Left lung (tissue), 10 donors: ENCODE measurements around the gene TNFRSF1A. TPM values are rescaled to one million over a fixed set of nuclear protein-coding genes. Genes with fewer than 3 reads are reported as not detected.

Source experiments
- ATAC-seq: fragments of 200-7000 bp; cut with Tn5 transposase; one replicate; pipeline ENCODE4 v1.9.1; 2020; ENCODE audit warnings: moderate library complexity
- DNase-seq, 4 donors: peaks; one replicate each; pipeline ENCODE4 v3.0.0-alpha.2; 2013 to 2020
- H3K27ac ChIP-seq, 2 donors: fragments of 200-600 bp; sonication (generic) in 1 of 2; one replicate each; pipeline versions ENCODE4 v1.5.0 to v1.8.0; 2020 to 2021
- H3K27me3 ChIP-seq, 2 donors: fragments of 200-600 bp; sonication (generic) in 1 of 2; one replicate each; pipeline versions ENCODE4 v1.5.0 to v1.8.0; 2020 to 2021
- H3K36me3 ChIP-seq, 2 donors: fragments of 200-600 bp; sonication (generic) in 1 of 2; one replicate each; pipeline versions ENCODE4 v1.5.0 to v1.8.0; 2020 to 2021
- H3K4me1 ChIP-seq, 2 donors: fragments of 200-600 bp; one replicate each; pipeline ENCODE4 v1.8.0; 2021
- H3K4me3 ChIP-seq, 2 donors: fragments of 200-600 bp; sonication (generic) in 1 of 2; one replicate each; pipeline versions ENCODE4 v1.5.0 to v1.8.0; 2020 to 2021; ENCODE audit warnings: mild to moderate bottlenecking in 1 of 2
- H3K9me3 ChIP-seq, 2 donors: fragments of 200-600 bp; sonication (generic) in 1 of 2; one replicate each; pipeline versions ENCODE4 v1.5.0 to v1.8.0; 2020 to 2021
- CTCF ChIP-seq, 2 donors: fragments of 200-600 bp; sonication (generic) in 1 of 2; IDR thresholded peaks; one replicate each; pipeline versions ENCODE4 v1.5.0 to v1.8.0; 2021; ENCODE audit warnings: antibody characterized with exemption in 2 of 2
- intact Hi-C, 2 donors: fragments of 100-400 bp; cut with DNase I; formaldehyde crosslinking; loops; one replicate each; pipeline versions ENCODE4 v1.11.2 to v1.14.2; 2022
- polyA plus RNA-seq, 6 donors: library from polyadenylated mRNA; unstranded; fragments of 120-200 nt; gene quantifications; one replicate each; pipeline ENCODE4 v1.2.1, GENCODE V29; 2013; ENCODE audit not compliant: insufficient read length in 6 of 6
- total RNA-seq, 2 donors: library from RNA; stranded (reverse); fragmentation: NEBNext Ultra II Directional; extraction: Animal tissue kit (Norgen Biotek cat#: 25700); gene quantifications; one replicate each; pipeline ENCODE4 v1.2.1, GENCODE V29; 2021
- donor health status: DM: no; HTN: yes; CAD: no.
- donor health status: DM: no; HTN: no; CAD: no.

Gene TNFRSF1A
- total and polyA plus RNA-seq, 8 donors: 110 to 211 (median 128) TPM

DNA sequence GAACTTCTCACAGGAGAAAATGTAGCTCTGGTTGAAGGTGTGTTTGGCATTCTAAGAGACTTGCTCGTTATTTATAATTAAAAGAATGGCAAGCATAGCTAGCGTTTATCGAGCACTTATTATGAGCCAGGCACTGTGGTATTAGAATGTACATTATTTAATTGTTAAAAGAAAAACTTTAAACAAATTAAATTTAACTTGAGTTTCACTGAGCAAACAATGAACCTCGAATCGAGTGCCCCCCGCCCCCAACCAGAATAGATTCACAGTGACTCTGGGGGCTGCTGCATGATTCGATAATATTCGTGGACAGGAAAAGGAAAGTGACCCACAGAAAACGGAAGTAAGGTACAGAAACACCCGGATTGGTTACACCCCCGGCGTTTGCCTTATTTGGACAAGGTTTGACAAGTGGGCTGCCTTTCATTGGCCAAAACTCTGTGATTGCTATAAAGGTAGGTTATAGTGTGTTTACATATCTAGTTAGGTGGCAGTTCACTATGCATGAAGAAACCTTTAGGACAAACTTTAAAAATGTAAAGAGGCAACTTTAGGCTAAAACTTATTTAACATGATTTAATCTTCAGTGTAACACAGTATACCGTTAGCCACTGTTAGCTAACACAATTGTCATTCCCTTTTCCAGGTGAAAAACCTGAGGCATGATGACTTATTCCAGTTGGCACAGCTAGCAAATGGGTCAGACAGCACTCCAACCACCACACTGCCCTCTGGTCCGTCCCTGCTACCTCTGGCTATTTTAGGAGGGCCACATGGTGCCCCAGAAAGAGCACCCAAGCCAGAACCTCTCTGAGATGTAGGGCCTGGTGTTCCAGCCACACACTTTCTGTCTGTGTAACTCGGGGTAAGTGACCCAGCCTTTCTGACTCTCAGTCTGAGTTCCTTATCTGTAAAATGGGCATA, 26.4 kb upstream of the TNFRSF1A start:
- ATAC-seq (no peak), DNase-seq (no peak)
- Histone ChIP-seq H3K9me3 (no peaks in the 10 kb centered on the region), H3K4me1 (peaks cover 19 to 81% of the 10 kb centered on the region in 2 donors), H3K36me3 (no peaks in the 10 kb centered on the region), H3K27me3 (no peaks in the 10 kb centered on the region), H3K27ac (peak overlapping the region; percentile 14 to 86), H3K4me3 (peak overlapping the region in 1 of 2 donors; percentile 22)
- no peak for TF ChIP-seq CTCF (IDR thresholded peaks at IDR 0.05)
- intact Hi-C loops: no loop called here

- H3K27me3 ChIP-seq: no peaks in the 10 kb centered on the region
- ATAC-seq (no peak), DNase-seq (no peak)
- H3K4me1 ChIP-seq: peaks cover 22 to 81% of the 10 kb centered on the region in 2 donors
- TF ChIP-seq CTCF (IDR thresholded peaks at IDR 0.05): peak in 1 of 2 donors; percentile 15
- H3K36me3 ChIP-seq: no peaks in the 10 kb centered on the region
- intact Hi-C loops: no loop called here
- H3K4me3 ChIP-seq: peak overlapping the region in 1 of 2 donors; percentile 22
- H3K9me3 ChIP-seq: no peaks in the 10 kb centered on the region
- H3K27ac ChIP-seq: peak overlapping the region; percentile 14 to 86
These were observed 25.4 kb upstream of the TNFRSF1A start for GRCh38 chr12:6367065-6367968.

DNA sequence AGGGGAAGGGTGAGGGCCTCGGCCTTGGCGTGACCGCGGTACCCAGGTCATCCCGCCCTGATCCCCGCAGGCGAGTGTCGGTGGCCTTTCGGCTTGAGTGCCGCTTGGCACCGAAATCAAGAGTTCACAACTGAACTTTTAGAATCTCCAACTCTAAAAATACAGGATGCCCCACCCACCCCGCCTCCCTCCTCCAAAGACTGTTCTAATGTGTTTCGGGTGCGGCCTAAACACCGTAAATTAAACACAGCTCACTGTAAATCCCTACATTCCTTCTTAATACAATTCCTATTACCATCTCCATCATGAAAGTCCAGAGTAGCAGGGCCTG, 22.1 kb upstream of the TNFRSF1A start:
- Histone ChIP-seq H3K36me3 (no peaks in the 10 kb centered on the region), H3K4me3 (peak overlapping the region; percentile 39 to 69), H3K27ac (peak overlapping the region; percentile 85 to 94), H3K4me1 (peaks cover 15 to 83% of the 10 kb centered on the region in 2 donors), H3K27me3 (no peaks in the 10 kb centered on the region), H3K9me3 (no peaks in the 10 kb centered on the region)
- intact Hi-C loops: no loop called here
- no peak for DNase-seq
- no peak for TF ChIP-seq CTCF (IDR thresholded peaks at IDR 0.05)
- ATAC-seq: peak; percentile 25

DNA sequence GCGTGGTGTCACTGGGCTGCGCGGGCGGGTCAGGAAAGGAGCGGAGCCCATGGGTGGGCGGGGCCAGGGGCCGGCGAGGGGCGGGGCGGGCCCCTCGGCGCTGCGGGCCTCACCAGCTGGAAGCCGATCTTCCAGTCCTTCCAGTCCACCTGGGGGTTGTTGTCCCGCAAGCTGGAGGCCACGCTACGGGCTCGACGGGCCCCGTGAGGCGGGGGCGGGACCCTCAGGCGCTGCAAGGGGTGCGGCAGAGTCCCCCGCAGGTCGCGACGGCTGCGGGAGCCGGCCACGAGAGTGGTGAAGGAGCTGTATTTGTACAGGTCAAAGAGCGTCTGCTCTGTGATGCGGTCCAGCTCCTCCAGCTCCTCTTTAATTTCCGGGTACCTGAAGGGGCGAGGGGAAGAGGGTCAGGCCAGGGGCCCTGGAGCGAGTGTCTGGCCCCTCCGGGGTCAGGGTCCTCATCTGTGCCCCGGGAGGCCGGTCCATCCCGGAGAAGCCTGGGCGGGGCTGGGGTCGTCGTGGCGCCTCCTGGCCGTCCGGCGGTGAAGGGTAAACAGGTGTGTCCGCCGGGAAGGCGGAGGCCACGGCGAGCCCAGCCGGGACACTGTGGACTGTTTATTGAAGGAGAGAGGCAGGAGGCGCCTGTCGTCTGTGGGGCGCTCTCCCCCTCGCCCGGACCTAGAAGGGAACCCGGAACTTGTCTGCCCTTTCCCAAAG, 21.6 kb upstream of the TNFRSF1A start:
- H3K27ac ChIP-seq: peak overlapping the region; percentile 85 to 94
- peaks cover 15 to 83% of the 10 kb centered on the region in 2 donors for H3K4me1 ChIP-seq
- DNase-seq (peak; percentile 56 to 94 (median 86)), ATAC-seq (peak; percentile 83)
- H3K9me3 ChIP-seq: no peaks in the 10 kb centered on the region
- no peaks in the 10 kb centered on the region for H3K36me3 ChIP-seq
- TF ChIP-seq CTCF (IDR thresholded peaks at IDR 0.05): peak in 1 of 2 donors; percentile 3
- peak overlapping the region; percentile 39 to 69 for H3K4me3 ChIP-seq
- intact Hi-C loops: no loop called here
- no peaks in the 10 kb centered on the region for H3K27me3 ChIP-seq
